ENCODE results near the gene STIP1. TPM values are rescaled to one million over a fixed set of nuclear protein-coding genes. Genes with fewer than 3 reads are reported as not detected.
A peak's percentile ranks its signal among the peaks of the same experiment; 100 is the strongest.

Gene STIP1
- polyA plus RNA-seq, 6 donors from 2014 or later, result 26.3 to 92.4 (median 63.3) TPM

DNA sequence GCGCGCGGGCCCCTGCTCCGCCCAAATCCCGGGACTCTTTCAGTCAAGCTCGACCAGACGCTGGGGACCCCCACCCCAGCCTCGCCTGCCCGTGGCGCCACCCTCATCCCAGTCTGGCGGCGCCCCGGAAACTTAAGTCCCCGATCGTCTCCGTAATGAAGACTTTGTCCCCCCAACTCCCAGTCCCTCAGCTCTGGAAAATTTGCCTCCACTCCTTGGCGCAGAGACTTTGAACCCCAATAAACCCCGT is 65.7 kb downstream of the STIP1 start:
- Mint-ChIP-seq H3K27ac (peak overlapping the region in 4 of 6 donors; percentile 72 to 94 (median 82)), H3K4me1 (peaks cover 24 to 39% (median 25%) of the 10 kb centered on the region in 3 donors), H3K36me3 (no peaks in the 10 kb centered on the region), H3K4me3 (peak overlapping the region; percentile 83 to 94 (median 89)), H3K9me3 (no peaks in the 10 kb centered on the region), H3K27me3 (no peaks in the 10 kb centered on the region)
- DNase-seq, result no peak
- ATAC-seq (ENCODE audit: low read depth in 2 of 2), result no peak

DNA sequence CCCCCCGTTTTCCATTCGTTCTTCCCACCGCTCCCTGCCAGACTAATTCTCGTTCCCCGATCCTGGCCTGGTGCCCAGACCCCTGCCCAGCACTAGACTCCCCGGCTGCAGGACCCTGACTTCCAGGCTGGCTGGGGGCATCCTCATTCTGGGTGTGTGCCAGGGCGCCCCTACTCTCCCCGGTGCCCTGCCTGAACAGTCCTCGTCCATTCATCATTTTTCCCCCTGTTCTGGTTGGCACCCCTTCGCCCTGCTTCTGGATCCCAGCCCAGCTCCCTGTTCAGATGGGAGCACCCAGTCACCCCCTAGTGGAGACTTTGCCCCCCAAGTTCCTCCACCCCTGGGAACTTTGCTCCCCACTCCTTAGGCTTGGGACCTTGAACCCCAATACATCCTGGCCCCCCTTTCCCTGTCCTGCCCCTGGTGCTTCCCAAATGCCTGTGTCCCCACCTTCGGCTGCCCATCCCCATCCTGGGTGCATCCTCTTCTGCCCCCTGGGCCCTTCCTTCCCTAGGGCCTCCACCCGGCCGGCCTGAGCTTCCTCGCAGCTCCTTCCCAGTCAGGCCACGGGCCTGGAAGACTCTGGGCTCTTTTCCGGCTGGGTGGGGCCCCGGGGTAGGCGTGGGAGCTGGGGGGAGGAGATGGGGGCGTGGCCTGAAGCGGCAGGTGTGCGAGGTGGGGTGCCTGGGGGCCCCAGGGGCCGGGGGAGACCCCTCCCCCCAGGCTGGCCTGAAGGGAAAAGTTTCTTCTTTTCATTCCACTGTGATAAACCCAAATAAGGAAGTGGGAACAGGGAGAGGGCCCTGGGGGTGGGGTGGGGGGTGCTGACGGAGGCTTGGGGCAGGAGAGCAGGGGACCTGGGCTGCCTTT is 66.3 kb downstream of the STIP1 start:
- peak overlapping the region; percentile 83 to 94 (median 89) for H3K4me3 Mint-ChIP-seq
- ATAC-seq (ENCODE audit: low read depth in 2 of 2) (peak in 1 of 2 donors; percentile 5), DNase-seq (no peak)
- H3K36me3 Mint-ChIP-seq, result no peaks in the 10 kb centered on the region
- H3K4me1 Mint-ChIP-seq, result peaks cover 19 to 33% (median 25%) of the 10 kb centered on the region in 3 donors
- no peaks in the 10 kb centered on the region for H3K9me3 Mint-ChIP-seq
- H3K27ac Mint-ChIP-seq, result peak overlapping the region in 5 of 6 donors; percentile 53 to 94 (median 79)
- no peaks in the 10 kb centered on the region for H3K27me3 Mint-ChIP-seq

DNA sequence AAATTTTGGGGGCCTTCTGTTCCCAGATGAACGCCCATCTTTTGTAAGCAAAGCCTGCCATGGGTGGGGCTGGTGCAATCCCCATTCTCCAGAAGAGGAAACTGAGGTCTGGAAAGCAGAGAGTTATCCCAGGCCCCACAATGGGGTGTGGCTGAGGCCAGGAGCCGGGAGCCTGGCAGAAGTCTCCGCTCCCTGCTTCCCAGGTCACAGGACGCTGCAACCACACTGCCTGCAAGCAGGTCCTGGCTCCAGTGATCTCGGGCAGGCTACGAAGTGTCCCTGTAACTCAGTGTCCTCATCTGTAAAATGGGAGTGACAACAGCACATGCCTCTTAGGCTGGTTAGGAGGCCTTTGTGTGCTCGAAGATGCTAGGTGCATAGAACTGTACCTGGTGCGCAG is 67.1 kb downstream of the STIP1 start:
- Mint-ChIP-seq H3K9me3 (no peaks in the 10 kb centered on the region), H3K4me1 (peaks cover 17 to 25% (median 21%) of the 10 kb centered on the region in 3 donors), H3K36me3 (no peaks in the 10 kb centered on the region), H3K27me3 (no peaks in the 10 kb centered on the region), H3K4me3 (peak overlapping the region; percentile 6 to 90 (median 54)), H3K27ac (no peak overlapping the region)
- no peak for ATAC-seq (ENCODE audit: low read depth in 2 of 2)
- DNase-seq, result no peak

DNA sequence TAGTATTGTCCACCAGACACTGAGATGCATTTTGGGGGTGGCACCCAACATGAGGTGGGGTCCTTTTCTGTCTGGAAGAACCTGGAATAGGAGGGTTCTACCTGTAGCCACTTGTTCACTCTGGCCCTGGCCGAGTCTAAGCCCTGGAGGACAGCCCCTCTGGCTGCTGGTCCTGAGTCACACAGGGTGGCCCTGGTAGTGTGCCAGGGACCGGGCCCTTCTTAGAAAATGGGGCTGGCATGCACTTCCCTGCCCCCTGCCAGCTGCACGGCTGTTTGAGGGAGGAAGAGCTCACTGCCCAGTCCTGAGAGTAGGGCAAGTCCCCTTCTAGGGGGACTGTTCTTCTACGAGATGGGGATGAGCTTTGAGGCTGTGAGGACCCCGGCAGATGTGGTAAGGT is 67.5 kb downstream of the STIP1 start:
- Mint-ChIP-seq H3K4me1 (peaks cover 14 to 21% (median 19%) of the 10 kb centered on the region in 3 donors), H3K27me3 (no peaks in the 10 kb centered on the region), H3K27ac (no peak overlapping the region), H3K4me3 (peak overlapping the region in 4 of 8 donors; percentile 20 to 79 (median 42)), H3K36me3 (no peaks in the 10 kb centered on the region), H3K9me3 (no peaks in the 10 kb centered on the region)
- DNase-seq, result no peak
- no peak for ATAC-seq (ENCODE audit: low read depth in 2 of 2)

Other genes with a start within 250 kb of the STIP1 start
- 10 to 100 TPM in 4 of 6 donors, 1 to 10 TPM in 2; 8.2 to 18.4 (median 11.8) TPM for gene NAA40, start 247.2 kb upstream of the STIP1 start, polyA plus RNA-seq (ENCODE audit: low read depth in 6 of 6)
- gene COX8A, start 211.6 kb upstream of the STIP1 start, polyA plus RNA-seq (ENCODE audit: low read depth in 6 of 6), result 100 to 1,000 TPM; 244 to 345 (median 285) TPM
- gene OTUB1, start 199.7 kb upstream of the STIP1 start, polyA plus RNA-seq (ENCODE audit: low read depth in 6 of 6), result 100 to 1,000 TPM; 101 to 151 (median 113) TPM
- gene FLRT1, start 150.2 kb upstream of the STIP1 start, polyA plus RNA-seq (ENCODE audit: low read depth in 6 of 6), result not detected
- 1 to 10 TPM; 1.5 to 7.0 (median 3.2) TPM for gene MACROD1, start 20.1 kb upstream of the STIP1 start, polyA plus RNA-seq (ENCODE audit: low read depth in 6 of 6)
- 100 to 1,000 TPM in 5 of 6 donors, 10 to 100 TPM in 1; 98.6 to 148 (median 118) TPM for gene FERMT3, start 20.6 kb downstream of the STIP1 start, polyA plus RNA-seq (ENCODE audit: low read depth in 6 of 6)
- gene TRPT1, start 40.0 kb downstream of the STIP1 start, polyA plus RNA-seq (ENCODE audit: low read depth in 6 of 6), result 10 to 100 TPM; 60.7 to 97.6 (median 86.0) TPM
- 10 to 100 TPM; 43.6 to 96.6 (median 62.6) TPM for gene NUDT22, start 40.1 kb downstream of the STIP1 start, polyA plus RNA-seq (ENCODE audit: low read depth in 6 of 6)
- gene DNAJC4, start 44.4 kb downstream of the STIP1 start, polyA plus RNA-seq (ENCODE audit: low read depth in 6 of 6), result 10 to 100 TPM; 41.9 to 66.6 (median 50.5) TPM
- gene VEGFB, start 48.4 kb downstream of the STIP1 start, polyA plus RNA-seq (ENCODE audit: low read depth in 6 of 6), result 10 to 100 TPM; 10.9 to 33.7 (median 28.1) TPM
- gene FKBP2, start 54.9 kb downstream of the STIP1 start, polyA plus RNA-seq (ENCODE audit: low read depth in 6 of 6), result 10 to 100 TPM; 65.3 to 94.8 (median 79.8) TPM
- gene PPP1R14B, start 60.8 kb downstream of the STIP1 start, polyA plus RNA-seq (ENCODE audit: low read depth in 6 of 6), result 10 to 100 TPM; 21.2 to 49.9 (median 40.3) TPM
- under 1 TPM in 5 of 6 donors, not detected in 1; 0.12 to 0.55 (median 0.21) TPM for gene PLCB3, start 65.4 kb downstream of the STIP1 start, polyA plus RNA-seq (ENCODE audit: low read depth in 6 of 6)
- 10 to 100 TPM; 45.5 to 72.8 (median 52.8) TPM for gene BAD, start 98.5 kb downstream of the STIP1 start, polyA plus RNA-seq (ENCODE audit: low read depth in 6 of 6)
- gene GPR137, start 99.7 kb downstream of the STIP1 start, polyA plus RNA-seq (ENCODE audit: low read depth in 6 of 6), result 10 to 100 TPM; 17.3 to 35.5 (median 21.0) TPM
- gene KCNK4, start 105.1 kb downstream of the STIP1 start, polyA plus RNA-seq (ENCODE audit: low read depth in 6 of 6), result not detected
- not detected for gene CATSPERZ, start 114.2 kb downstream of the STIP1 start, polyA plus RNA-seq (ENCODE audit: low read depth in 6 of 6)
- gene ESRRA, start 119.4 kb downstream of the STIP1 start, polyA plus RNA-seq (ENCODE audit: low read depth in 6 of 6), result 1 to 10 TPM; 3.4 to 8.5 (median 6.5) TPM
- gene TRMT112, start 131.4 kb downstream of the STIP1 start, polyA plus RNA-seq (ENCODE audit: low read depth in 6 of 6), result 100 to 1,000 TPM; 445 to 606 (median 521) TPM
- gene PRDX5, start 131.9 kb downstream of the STIP1 start, polyA plus RNA-seq (ENCODE audit: low read depth in 6 of 6), result 100 to 1,000 TPM; 229 to 385 (median 248) TPM
- 10 to 100 TPM in 5 of 6 donors, 1 to 10 TPM in 1; 9.3 to 73.0 (median 19.4) TPM for gene CCDC88B, start 154.0 kb downstream of the STIP1 start, polyA plus RNA-seq (ENCODE audit: low read depth in 6 of 6)
- 1 to 10 TPM; 1.1 to 8.3 (median 4.8) TPM for gene RPS6KA4, start 173.0 kb downstream of the STIP1 start, polyA plus RNA-seq (ENCODE audit: low read depth in 6 of 6)